A549 (cell line): Measurements from ENCODE around the gene RPL28.

Experiments
- CBX8 ChIP-seq: fragments of 200-600 bp; sonication (generic); IDR thresholded peaks from 2 replicates; pipeline ENCODE4 v1.6.1; 2016
- EHMT2 ChIP-seq: fragments of 200-600 bp; sonication (generic); IDR thresholded peaks from 2 replicates; pipeline ENCODE4 v1.6.1; 2016; ENCODE audit warnings: antibody characterized with exemption, low read depth, mild to moderate bottlenecking, moderate library complexity
- FOSL2 ChIP-seq, 2 experiments: fragments of 450-650 bp in 1 of 2; fragments of >200 bp in 1 of 2; sonication (Bioruptor Twin) in 1 of 2; formaldehyde crosslinking; IDR thresholded peaks; 2 replicates each; pipeline versions ENCODE4 v1.5.0 to v1.6.1; 2016 to 2020; ENCODE audit warnings: mild to moderate bottlenecking in 1 of 2, moderate library complexity in 1 of 2
- HEYL ChIP-seq: fragments of 250-450 bp; sonication (Bioruptor Pico); IDR thresholded peaks from 2 replicates; pipeline ENCODE4 v1.8.0; 2021; ENCODE audit warnings: mild to moderate bottlenecking, moderate library complexity
- JUN ChIP-seq, 2 experiments: fragments of >200 bp; sonication (Bioruptor Twin); formaldehyde crosslinking; IDR thresholded peaks; 2 replicates in 1 of 2; 3 replicates in 1 of 2; pipeline ENCODE4 v1.6.1; 2016 to 2017
- MYC ChIP-seq: IDR thresholded peaks from 2 replicates; pipeline ENCODE4 v1.6.1; 2012; ENCODE audit warnings: mild to moderate bottlenecking, inconsistent platforms, low read length, improper control_type of control experiment, borderline replicate concordance
- POLR2A ChIP-seq: IDR thresholded peaks from 2 replicates; pipeline ENCODE4 v1.6.1; 2012; ENCODE audit warnings: mild to moderate bottlenecking, low read length
- SMC3 ChIP-seq: fragments of >200 bp; sonication (Bioruptor Twin); formaldehyde crosslinking; IDR thresholded peaks from 3 replicates; pipeline ENCODE4 v1.6.1; 2018; ENCODE audit warnings: inconsistent platforms
- TF ChIP-seq, protein P1 (sequence below): fragments of >200 bp; sonication (Bioruptor Twin); formaldehyde crosslinking; IDR thresholded peaks from 3 replicates; pipeline ENCODE4 v1.5.1; 2016
- TF ChIP-seq, protein P2 (sequence below): IDR thresholded peaks from 2 replicates; pipeline ENCODE4 v1.6.1; 2012

DNA sequence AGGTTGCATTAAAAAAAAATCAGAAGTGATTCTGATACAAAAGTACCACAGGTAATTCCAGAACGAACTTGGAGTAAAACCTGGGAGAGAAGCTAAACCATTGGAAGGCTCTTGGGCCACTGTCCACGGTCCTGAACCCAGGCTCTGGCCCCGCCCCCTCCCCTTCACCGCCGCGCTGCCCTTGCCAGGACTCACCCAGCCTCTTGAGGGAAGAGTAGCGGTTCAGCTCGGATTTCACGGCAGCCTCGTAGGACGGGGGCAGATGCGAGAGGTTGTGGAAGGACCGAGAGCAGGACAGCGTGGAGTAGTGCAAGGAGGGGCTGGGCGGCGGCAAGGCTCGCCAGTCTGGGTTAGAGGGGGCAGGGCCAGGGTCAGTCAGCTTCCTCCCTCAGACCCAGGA lies 51.7 kb downstream of the RPL28 start:
- TF ChIP-seq JUN (IDR thresholded peaks at IDR 0.05): no peak
- TF ChIP-seq, protein P1, sequence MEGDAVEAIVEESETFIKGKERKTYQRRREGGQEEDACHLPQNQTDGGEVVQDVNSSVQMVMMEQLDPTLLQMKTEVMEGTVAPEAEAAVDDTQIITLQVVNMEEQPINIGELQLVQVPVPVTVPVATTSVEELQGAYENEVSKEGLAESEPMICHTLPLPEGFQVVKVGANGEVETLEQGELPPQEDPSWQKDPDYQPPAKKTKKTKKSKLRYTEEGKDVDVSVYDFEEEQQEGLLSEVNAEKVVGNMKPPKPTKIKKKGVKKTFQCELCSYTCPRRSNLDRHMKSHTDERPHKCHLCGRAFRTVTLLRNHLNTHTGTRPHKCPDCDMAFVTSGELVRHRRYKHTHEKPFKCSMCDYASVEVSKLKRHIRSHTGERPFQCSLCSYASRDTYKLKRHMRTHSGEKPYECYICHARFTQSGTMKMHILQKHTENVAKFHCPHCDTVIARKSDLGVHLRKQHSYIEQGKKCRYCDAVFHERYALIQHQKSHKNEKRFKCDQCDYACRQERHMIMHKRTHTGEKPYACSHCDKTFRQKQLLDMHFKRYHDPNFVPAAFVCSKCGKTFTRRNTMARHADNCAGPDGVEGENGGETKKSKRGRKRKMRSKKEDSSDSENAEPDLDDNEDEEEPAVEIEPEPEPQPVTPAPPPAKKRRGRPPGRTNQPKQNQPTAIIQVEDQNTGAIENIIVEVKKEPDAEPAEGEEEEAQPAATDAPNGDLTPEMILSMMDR: no peak
- TF ChIP-seq SMC3: no peak
- TF ChIP-seq FOSL2 (IDR thresholded peaks at IDR 0.05): no peak
- TF ChIP-seq FOSL2 (CRISPR knock-in tag; IDR thresholded peaks at IDR 0.05): no peak
- TF ChIP-seq POLR2A: no peak
- TF ChIP-seq CBX8: no peak
- TF ChIP-seq MYC: no peak
- TF ChIP-seq HEYL: no peak
- TF ChIP-seq, protein P2, sequence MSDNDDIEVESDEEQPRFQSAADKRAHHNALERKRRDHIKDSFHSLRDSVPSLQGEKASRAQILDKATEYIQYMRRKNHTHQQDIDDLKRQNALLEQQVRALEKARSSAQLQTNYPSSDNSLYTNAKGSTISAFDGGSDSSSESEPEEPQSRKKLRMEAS: no peak
- TF ChIP-seq EHMT2: peak; percentile 99
